Lower leg skin (tissue), 3 donors: ENCODE data around the gene ANKRD39.

Experiments
- POLR2A ChIP-seq, 2 donors: fragments of 450-650 bp; IDR thresholded peaks; one replicate each; pipeline ENCODE4 v1.6.1; 2016 to 2017; ENCODE audit warnings: antibody characterized with exemption in 2 of 2, mild to moderate bottlenecking in 1 of 2, moderate library complexity in 1 of 2
- TF ChIP-seq, protein P1 (sequence below), 3 donors: fragments of 450-650 bp; IDR thresholded peaks; one replicate each; pipeline ENCODE4 v1.5.1; 2016; ENCODE audit warnings: antibody characterized with exemption in 3 of 3, mild to moderate bottlenecking in 3 of 3, moderate library complexity in 2 of 3

DNA sequence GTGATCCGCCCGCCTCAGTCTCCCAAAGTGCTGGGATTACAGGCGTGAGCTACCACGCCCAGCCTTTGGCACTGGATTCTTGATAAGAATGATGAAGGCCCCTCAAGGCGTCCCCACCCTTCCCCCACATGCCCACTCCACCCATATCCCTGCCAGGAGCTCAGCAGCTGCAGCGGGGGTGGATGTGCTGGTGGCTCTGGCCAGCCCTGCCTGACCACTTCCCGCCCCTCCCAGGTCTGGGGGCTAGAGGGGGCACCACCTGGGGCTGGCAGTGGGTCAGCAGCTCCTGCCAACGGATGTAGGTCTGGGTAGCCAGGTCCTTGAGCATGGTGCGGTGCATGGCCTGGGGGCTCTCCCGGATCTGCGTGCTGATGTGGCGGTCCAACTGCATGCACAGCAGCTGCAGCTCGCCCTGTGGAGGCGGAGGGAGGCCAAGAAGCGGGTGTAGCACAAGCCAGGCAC is 19.8 kb upstream of the ANKRD39 start:
- TF ChIP-seq POLR2A (IDR thresholded peaks at IDR 0.05) = no peak
- TF ChIP-seq, protein P1, sequence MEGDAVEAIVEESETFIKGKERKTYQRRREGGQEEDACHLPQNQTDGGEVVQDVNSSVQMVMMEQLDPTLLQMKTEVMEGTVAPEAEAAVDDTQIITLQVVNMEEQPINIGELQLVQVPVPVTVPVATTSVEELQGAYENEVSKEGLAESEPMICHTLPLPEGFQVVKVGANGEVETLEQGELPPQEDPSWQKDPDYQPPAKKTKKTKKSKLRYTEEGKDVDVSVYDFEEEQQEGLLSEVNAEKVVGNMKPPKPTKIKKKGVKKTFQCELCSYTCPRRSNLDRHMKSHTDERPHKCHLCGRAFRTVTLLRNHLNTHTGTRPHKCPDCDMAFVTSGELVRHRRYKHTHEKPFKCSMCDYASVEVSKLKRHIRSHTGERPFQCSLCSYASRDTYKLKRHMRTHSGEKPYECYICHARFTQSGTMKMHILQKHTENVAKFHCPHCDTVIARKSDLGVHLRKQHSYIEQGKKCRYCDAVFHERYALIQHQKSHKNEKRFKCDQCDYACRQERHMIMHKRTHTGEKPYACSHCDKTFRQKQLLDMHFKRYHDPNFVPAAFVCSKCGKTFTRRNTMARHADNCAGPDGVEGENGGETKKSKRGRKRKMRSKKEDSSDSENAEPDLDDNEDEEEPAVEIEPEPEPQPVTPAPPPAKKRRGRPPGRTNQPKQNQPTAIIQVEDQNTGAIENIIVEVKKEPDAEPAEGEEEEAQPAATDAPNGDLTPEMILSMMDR (IDR thresholded peaks at IDR 0.05) = no peak
